BLaER1 treated with 17β-estradiol and CSF1 and Interleukin-3, amounts not matched to agents 10 nM and 100 nM (cell line): ENCODE data around the gene HSP90AA1.
"Not testable (repeated sequence)": the region's sequence is repeated elsewhere in the genome, so short reads cannot be mapped to it uniquely, and the experiment has no call there.

Source experiments
- H3K27ac ChIP-seq, 11 experiments: shearing (Covaris generic); formaldehyde crosslinking; 2 replicates each; pipeline ENCODE4 v1.8.1; 2022
- H3K27me3 ChIP-seq, 11 experiments: shearing (Covaris generic); formaldehyde crosslinking; 2 replicates each; pipeline ENCODE4 v1.8.1; 2022
- H3K36me3 ChIP-seq, 11 experiments: shearing (Covaris generic); formaldehyde crosslinking; 2 replicates each; pipeline ENCODE4 v1.8.1; 2022
- H3K4me1 ChIP-seq, 10 experiments: shearing (Covaris generic); formaldehyde crosslinking; 2 replicates each; pipeline ENCODE4 v1.8.1; 2022
- H3K4me2 ChIP-seq, 11 experiments: shearing (Covaris generic); formaldehyde crosslinking; 2 replicates each; pipeline ENCODE4 v1.8.1; 2022
- H3K4me3 ChIP-seq, 10 experiments: shearing (Covaris generic); formaldehyde crosslinking; 2 replicates each; pipeline ENCODE4 v1.8.1; 2022
- H3K9ac ChIP-seq, 11 experiments: shearing (Covaris generic); formaldehyde crosslinking; 2 replicates each; pipeline ENCODE4 v1.8.1; 2022
- H3K9me3 ChIP-seq, 11 experiments: shearing (Covaris generic); formaldehyde crosslinking; replicated peaks in 1 of 11; 2 replicates each; pipeline ENCODE4 v1.8.1; 2022
- H4K20me1 ChIP-seq, 11 experiments: shearing (Covaris generic); formaldehyde crosslinking; 2 replicates each; pipeline ENCODE4 v1.8.1; 2022
- Cebpa-rat ChIP-seq, 11 experiments: shearing (Covaris generic); IDR thresholded peaks; 2 replicates each; pipeline ENCODE4 v1.8.1; 2022

Gene HSP90AA1

DNA sequence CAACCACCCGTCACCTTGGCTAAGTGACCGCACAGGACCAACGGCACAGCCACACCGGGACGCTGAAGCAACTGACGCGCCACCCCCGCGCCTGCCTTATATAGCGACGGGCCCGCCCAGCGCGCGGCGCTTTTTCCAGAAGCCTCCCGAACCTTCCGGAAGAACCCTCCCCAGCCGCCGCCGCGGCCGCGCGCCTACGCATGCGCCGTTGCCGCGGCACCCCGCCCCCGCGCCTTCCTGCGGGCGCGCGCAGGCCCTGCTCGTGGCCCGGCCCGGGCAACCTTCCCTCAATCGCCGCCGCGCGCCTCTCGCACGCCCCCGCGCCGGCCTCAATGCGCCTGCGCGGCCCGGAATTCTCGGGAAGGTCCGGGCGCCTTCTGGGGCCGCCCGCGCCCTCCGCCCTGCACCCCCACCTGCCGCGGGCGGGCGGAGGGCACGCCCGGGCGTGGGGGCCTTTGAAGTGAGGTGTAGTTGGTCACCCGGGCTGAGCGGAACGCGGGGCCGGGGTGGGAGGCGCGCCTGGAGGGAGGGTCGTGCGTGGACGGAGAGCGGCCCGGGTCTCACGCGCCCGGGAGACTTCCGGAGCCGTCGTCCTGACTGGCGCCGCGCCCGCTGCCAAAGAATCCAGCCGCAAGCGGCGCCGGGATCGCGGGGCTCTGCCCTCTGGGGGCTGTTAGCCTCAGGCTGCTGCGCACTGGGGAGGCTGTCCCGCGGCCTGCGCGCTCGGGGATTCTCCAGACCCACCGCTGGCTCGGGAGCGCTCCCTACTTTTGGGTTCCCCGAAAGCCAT, at the start of gene HSP90AA1:
HSP90AA1 (minus strand) TSS at position 73 of the 790 bp plus-strand sequence. CDS start 666 bp downstream, outside the sequence.
- Histone ChIP-seq H3K36me3 (peaks cover 39 to 44% (median 42%) of the 10 kb centered on the region in 11 experiments), H3K9ac (peak within 1 kb of the TSS; percentile 94 to 100 (median 98)), H3K4me1 (peaks cover 60 to 68% (median 65%) of the 10 kb centered on the region in 10 experiments), H3K27ac (peak within 1 kb of the TSS; percentile 93 to 98 (median 97)), H3K4me3 (peak within 1 kb of the TSS; percentile 89 to 99 (median 96)), H3K27me3 (no peaks in the 10 kb centered on the region), H3K9me3 (peaks cover 0 to 6% (median 0%) of the 10 kb centered on the region in 11 experiments; a peak in 1 of 22 replicates), H4K20me1 (peaks cover 41 to 47% (median 45%) of the 10 kb centered on the region in 11 experiments), H3K4me2 (peak within 1 kb of the TSS; percentile 95 to 99 (median 97))
- TF ChIP-seq Cebpa-rat (IDR thresholded peaks at IDR 0.05), result no peak

DNA sequence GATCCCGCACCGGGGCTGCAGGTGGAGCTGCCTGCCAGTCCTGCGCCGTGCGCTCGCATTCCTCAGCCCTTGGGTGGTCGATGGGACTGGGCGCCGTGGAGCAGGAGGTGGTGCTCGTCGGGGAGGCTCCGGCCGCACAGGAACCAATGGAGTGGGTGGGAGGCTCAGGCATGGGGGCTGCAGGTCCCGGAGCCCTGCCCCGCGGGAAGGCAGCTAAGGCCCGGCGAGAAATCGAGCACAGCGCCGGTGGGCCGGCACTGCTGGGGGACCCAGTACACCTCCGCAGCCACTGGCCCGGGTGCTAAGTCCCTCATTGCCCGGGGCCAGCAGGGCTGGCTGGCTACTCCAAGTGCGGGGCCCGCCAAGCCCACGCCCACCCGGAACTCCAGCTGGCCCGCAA, 48.6 kb upstream of the HSP90AA1 start:
- not testable (repeated sequence) for H3K4me3 ChIP-seq, H3K9me3 ChIP-seq

DNA sequence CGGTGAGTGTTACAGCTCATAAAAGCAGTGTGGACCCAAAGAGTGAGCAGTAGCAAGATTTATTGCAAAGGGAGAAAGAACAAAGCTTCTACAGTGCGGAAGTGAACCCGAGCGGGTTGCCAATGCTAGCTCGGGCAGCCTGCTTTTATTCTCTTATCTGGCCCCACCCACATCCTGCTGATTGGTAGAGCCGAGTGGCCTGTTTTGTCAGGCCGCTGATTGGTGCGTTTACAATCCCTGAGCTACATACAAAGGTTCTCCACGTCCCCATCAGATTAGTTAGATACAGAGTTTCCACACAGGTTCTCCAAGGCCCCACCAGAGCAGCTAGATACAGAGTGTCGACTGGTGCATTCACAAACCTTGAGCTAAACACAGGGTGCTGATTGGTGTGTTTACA, 47.9 kb upstream of the HSP90AA1 start:
- Histone ChIP-seq H3K4me1 (peaks cover 0 to 11% (median 8%) of the 10 kb centered on the region in 10 experiments; a peak in 16 of 20 replicates), H3K36me3 (peaks cover 0 to 36% (median 13%) of the 10 kb centered on the region in 11 experiments; a peak in 16 of 22 replicates), H3K9me3 (peaks cover 0 to 12% (median 5%) of the 10 kb centered on the region in 11 experiments; a peak in 2 of 22 replicates)
- not testable (repeated sequence) for H3K4me2 ChIP-seq, H3K9ac ChIP-seq, H3K27ac ChIP-seq, H4K20me1 ChIP-seq, H3K4me3 ChIP-seq, H3K27me3 ChIP-seq

More for the DNA sequence above, 48.6 kb upstream of the HSP90AA1 start:
- Histone ChIP-seq H3K36me3 (peaks cover 0 to 31% (median 13%) of the 10 kb centered on the region in 11 experiments; a peak in 16 of 22 replicates), H3K4me1 (peaks cover 0 to 11% (median 8%) of the 10 kb centered on the region in 10 experiments; a peak in 16 of 20 replicates)
- not testable (repeated sequence) for H3K27me3 ChIP-seq, H3K4me2 ChIP-seq, H3K27ac ChIP-seq, H3K9ac ChIP-seq, H4K20me1 ChIP-seq

DNA sequence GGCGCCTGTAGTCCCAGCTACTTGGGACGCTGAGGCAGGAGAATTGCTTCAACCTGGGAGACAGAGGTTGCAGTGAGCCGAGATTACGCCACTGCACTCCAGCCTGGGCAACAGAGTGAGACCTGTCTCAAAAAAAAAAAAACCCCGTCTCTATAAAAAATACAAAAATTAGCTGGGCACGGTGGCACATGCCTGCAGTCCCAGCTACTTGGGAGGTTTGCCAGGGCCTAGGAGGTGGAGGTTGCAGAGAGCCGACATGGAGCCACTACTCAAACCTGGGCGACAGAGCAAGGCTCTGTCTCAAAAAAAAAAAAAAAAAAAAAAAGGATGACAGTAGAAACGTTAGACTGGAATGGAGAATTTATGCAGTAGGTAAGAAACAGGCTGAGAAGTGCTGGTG, 47.2 kb upstream of the HSP90AA1 start:
- H3K9me3 ChIP-seq, result peaks cover 0 to 12% (median 5%) of the 10 kb centered on the region in 11 experiments; a peak in 2 of 22 replicates

DNA sequence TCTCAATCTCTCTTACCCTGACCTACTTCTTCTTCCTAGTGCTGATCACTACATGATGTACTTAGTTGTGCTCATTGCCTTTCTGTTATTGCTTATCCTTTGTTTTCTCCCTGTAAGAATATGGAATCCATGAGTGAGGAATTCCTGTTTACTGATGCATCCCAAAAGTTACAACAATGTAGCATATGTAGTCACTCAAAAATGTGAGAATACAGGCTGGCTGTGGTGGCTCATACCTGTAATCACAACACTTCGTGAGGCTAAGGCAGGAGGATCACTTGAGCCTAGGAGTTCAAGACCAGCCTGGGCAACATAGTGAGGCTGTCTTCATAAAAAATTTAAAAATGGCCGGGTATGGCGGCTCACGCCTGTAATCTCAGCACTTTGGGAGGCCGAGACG, 44.9 kb upstream of the HSP90AA1 start:
- Histone ChIP-seq H3K9ac (no peak overlapping the region), H3K36me3 (peaks cover 0 to 36% (median 13%) of the 10 kb centered on the region in 11 experiments; a peak in 16 of 22 replicates), H3K4me3 (no peak overlapping the region), H3K4me1 (peaks cover 0 to 9% (median 0%) of the 10 kb centered on the region in 10 experiments; a peak in 3 of 20 replicates), H3K9me3 (peaks cover 0 to 12% (median 5%) of the 10 kb centered on the region in 11 experiments; a peak in 2 of 22 replicates), H3K4me2 (no peak overlapping the region), H3K27ac (no peak overlapping the region), H4K20me1 (no peaks in the 10 kb centered on the region), H3K27me3 (no peaks in the 10 kb centered on the region)
- TF ChIP-seq Cebpa-rat (IDR thresholded peaks at IDR 0.05), result no peak

More for the DNA sequence above, 47.2 kb upstream of the HSP90AA1 start:
- Histone ChIP-seq H3K4me1 (peaks cover 0 to 11% (median 8%) of the 10 kb centered on the region in 10 experiments; a peak in 16 of 20 replicates), H3K36me3 (peaks cover 0 to 36% (median 13%) of the 10 kb centered on the region in 11 experiments; a peak in 16 of 22 replicates)
- H3K4me2 ChIP-seq, H3K27ac ChIP-seq, H3K4me3 ChIP-seq, H3K9ac ChIP-seq, H4K20me1 ChIP-seq, H3K27me3 ChIP-seq: not testable (repeated sequence)

DNA sequence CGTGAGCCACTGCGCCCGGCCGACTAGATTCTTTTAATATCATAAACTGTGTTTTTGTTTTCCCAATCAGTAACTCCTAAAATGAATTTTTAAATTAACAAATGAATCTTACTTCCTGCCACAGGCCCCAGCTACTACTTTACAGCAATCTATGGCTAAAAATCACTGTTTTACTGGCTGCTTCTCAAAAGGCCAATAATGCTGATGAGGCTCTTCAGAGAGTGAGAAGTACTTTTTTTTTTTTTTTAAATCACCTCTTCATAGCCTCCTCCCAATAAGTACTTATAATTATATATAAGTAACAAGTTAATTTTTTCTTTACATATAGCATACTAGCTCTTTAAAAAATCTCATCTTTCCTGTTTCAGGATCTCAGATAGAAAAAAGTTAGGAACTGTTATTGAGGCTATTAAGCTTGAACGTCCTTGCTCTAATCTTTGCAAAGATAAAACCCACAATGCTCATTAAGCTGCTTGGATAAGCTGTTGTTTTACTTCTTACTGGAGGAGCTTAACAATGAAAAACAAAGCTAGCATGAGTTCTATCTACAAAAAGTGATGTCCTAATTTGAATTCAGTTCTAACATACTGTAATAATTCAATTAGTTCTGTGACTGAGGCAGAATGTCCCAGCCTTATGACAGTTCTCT, 40.1 kb upstream of the HSP90AA1 start:
- Histone ChIP-seq H3K9me3 (peaks cover 0 to 12% (median 5%) of the 10 kb centered on the region in 11 experiments; a peak in 2 of 22 replicates), H3K4me2 (no peak overlapping the region), H3K27me3 (no peaks in the 10 kb centered on the region), H3K36me3 (peaks cover 0 to 20% (median 8%) of the 10 kb centered on the region in 11 experiments; a peak in 7 of 22 replicates), H3K9ac (no peak overlapping the region), H3K4me3 (no peak overlapping the region), H4K20me1 (no peaks in the 10 kb centered on the region), H3K4me1 (peaks cover 0 to 6% (median 0%) of the 10 kb centered on the region in 10 experiments; a peak in 3 of 20 replicates), H3K27ac (no peak overlapping the region)
- TF ChIP-seq Cebpa-rat (IDR thresholded peaks at IDR 0.05), result no peak

DNA sequence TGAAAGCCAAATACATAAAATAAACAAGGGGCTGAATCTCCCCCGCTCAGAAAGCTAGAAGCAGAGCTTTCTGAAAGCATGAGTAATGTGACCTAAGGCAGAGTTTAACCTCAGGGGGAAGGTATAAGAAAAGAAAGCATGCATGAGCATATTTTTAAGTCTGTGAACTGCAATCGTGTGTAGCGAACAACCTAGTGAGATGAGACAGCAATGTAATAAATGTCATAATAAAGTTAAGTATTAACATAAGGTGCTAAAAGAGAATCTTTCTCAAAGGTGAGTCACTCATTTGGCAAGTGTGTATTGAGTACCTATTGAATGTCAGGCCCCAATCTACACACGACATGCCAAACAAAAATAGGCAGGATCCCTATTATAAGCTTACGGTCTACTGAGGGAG, 38.7 kb upstream of the HSP90AA1 start:
- Histone ChIP-seq H3K9me3 (peaks cover 0 to 7% (median 2%) of the 10 kb centered on the region in 11 experiments; a peak in 2 of 22 replicates), H3K4me2 (no peak overlapping the region), H3K9ac (no peak overlapping the region), H3K27me3 (no peaks in the 10 kb centered on the region), H4K20me1 (no peaks in the 10 kb centered on the region), H3K4me3 (no peak overlapping the region), H3K4me1 (peaks cover 0 to 6% (median 0%) of the 10 kb centered on the region in 10 experiments; a peak in 3 of 20 replicates), H3K36me3 (peaks cover 0 to 7% (median under 1%) of the 10 kb centered on the region in 11 experiments; a peak in 3 of 22 replicates), H3K27ac (no peak overlapping the region)
- TF ChIP-seq Cebpa-rat (IDR thresholded peaks at IDR 0.05), result no peak

DNA sequence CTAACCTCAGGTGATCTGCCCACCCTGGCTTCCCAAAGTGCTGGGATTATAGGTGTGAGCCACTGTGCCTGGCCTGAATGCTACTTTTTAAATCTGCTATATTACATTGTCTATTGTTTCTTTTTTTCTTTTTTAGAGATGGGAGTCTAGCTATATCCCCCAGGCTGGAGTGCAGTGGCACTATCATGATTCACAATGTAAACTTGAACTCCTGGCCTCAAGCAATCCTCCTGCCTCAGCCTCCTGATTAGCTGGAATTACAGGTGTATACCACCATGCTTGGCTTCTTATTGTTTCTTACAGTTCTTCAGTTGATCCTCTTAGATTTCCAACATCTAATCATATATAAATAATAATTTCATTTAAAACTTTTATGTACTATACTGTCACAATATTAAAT, 37.6 kb upstream of the HSP90AA1 start:
- no peak overlapping the region for H3K9ac ChIP-seq
- no peaks in the 10 kb centered on the region for H3K36me3 ChIP-seq
- H3K27me3 ChIP-seq, result no peaks in the 10 kb centered on the region
- no peaks in the 10 kb centered on the region for H4K20me1 ChIP-seq
- no peak overlapping the region for H3K4me2 ChIP-seq
- H3K27ac ChIP-seq, result no peak overlapping the region
- no peak for TF ChIP-seq Cebpa-rat (IDR thresholded peaks at IDR 0.05)
- no peak overlapping the region for H3K4me3 ChIP-seq
- no peaks in the 10 kb centered on the region for H3K9me3 ChIP-seq
- H3K4me1 ChIP-seq, result peaks cover 0 to 6% (median 0%) of the 10 kb centered on the region in 10 experiments; a peak in 3 of 20 replicates

DNA sequence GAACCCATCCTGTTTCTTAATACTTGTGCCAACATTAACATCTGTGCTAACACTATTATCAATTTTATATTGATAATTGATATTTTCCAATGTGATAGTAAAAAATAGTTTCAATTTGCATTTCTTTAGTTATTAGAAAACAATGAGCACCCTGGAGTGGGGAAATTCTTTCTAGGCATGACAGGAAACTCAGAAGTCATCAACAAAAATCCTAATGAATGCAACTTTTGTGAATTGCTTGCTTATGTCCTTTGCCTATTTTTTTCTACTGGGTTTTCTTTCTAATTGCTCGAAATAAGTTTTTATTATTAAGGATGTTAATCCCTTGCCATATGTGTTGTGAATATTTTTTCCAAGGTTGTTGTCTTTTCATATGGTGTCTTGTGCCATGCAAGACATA, 34.7 kb upstream of the HSP90AA1 start:
- Histone ChIP-seq H3K4me1 (no peaks in the 10 kb centered on the region), H3K9ac (no peak overlapping the region), H3K4me2 (no peak overlapping the region), H3K4me3 (no peak overlapping the region), H4K20me1 (no peaks in the 10 kb centered on the region), H3K27ac (no peak overlapping the region), H3K9me3 (peaks cover 18 to 25% (median 19%) of the 10 kb centered on the region in 11 experiments), H3K36me3 (peaks cover 9 to 18% (median 15%) of the 10 kb centered on the region in 11 experiments; a peak in 20 of 22 replicates), H3K27me3 (no peaks in the 10 kb centered on the region)
- no peak for TF ChIP-seq Cebpa-rat (IDR thresholded peaks at IDR 0.05)
